ENCODE data around the gene PILRB.
"Not testable (repeated sequence)": the region's sequence is repeated elsewhere in the genome, so short reads cannot be mapped to it uniquely, and the experiment has no call there.

Gene PILRB
- total RNA-seq, result 15.9 to 44.9 (median 29.9) reads per million in 4 experiments

- no peak for DNase-seq
Observed at GRCh38 chr7:100358027-100358856, at the start of gene PILRB. PILRB (plus strand) TSS chr7:100358117; CDS start chr7:100358303, 186 bp downstream.

GRCh38 chr7:100318329-100318728, 39.6 kb upstream of the PILRB start:
- DNase-seq, result not testable (repeated sequence)

GRCh38 chr7:100321648-100322047, 36.3 kb upstream of the PILRB start:
- not testable (repeated sequence) for DNase-seq

- DNase-seq, result not testable (repeated sequence)
Observed at GRCh38 chr7:100324194-100324593, 33.7 kb upstream of the PILRB start.

- DNase-seq, result not testable (repeated sequence)
Observed at GRCh38 chr7:100325671-100326070, 32.2 kb upstream of the PILRB start.

- not testable (repeated sequence) for DNase-seq
Observed at GRCh38 chr7:100326914-100327313, 31.0 kb upstream of the PILRB start.

GRCh38 chr7:100335566-100336466, 22.1 kb upstream of the PILRB start:
- peak; percentile 87 for DNase-seq

GRCh38 chr7:100338083-100338696, 19.7 kb upstream of the PILRB start:
- not testable (repeated sequence) for DNase-seq

- DNase-seq, result not testable (repeated sequence)
Observed at GRCh38 chr7:100341286-100341685, 16.6 kb upstream of the PILRB start.

- DNase-seq, result no peak
Observed at GRCh38 chr7:100342765-100343164, 15.2 kb upstream of the PILRB start.

GRCh38 chr7:100344124-100344559, 13.8 kb upstream of the PILRB start:
- not testable (repeated sequence) for DNase-seq

- DNase-seq, result peak; percentile 79
Observed at GRCh38 chr7:100344560-100345287, 13.2 kb upstream of the PILRB start.

- DNase-seq, result peak; percentile 63
Observed at GRCh38 chr7:100345288-100345672, 12.6 kb upstream of the PILRB start.

GRCh38 chr7:100346921-100347320, 11.0 kb upstream of the PILRB start:
- DNase-seq, result no peak

- no peak for DNase-seq
Observed at GRCh38 chr7:100348805-100349204, 9.1 kb upstream of the PILRB start.

- no peak for DNase-seq
Observed at GRCh38 chr7:100349757-100350156, 8.2 kb upstream of the PILRB start.

GRCh38 chr7:100351657-100352058, 6.3 kb upstream of the PILRB start:
- DNase-seq, result no peak

- DNase-seq, result not testable (repeated sequence)
Observed at GRCh38 chr7:100352230-100352781, 5.6 kb upstream of the PILRB start.

GRCh38 chr7:100352984-100353684, 4.8 kb upstream of the PILRB start:
- DNase-seq, result no peak

GRCh38 chr7:100353685-100354330, 4.1 kb upstream of the PILRB start:
- DNase-seq, result no peak

Data from effector CD8-positive, alpha-beta T cell (primary cell).